DMS153 treated with DMSO at 0.1 percent for 48 hours (cell line): ENCODE measurements around the gene DLX4.

ENCODE experiments used
- DNase-seq: peaks from one replicate; lab custom pipeline; 2025; ENCODE audit not compliant: unreplicated experiment; lab: John Stamatoyannopoulos, UW

Gene DLX4, protein sequence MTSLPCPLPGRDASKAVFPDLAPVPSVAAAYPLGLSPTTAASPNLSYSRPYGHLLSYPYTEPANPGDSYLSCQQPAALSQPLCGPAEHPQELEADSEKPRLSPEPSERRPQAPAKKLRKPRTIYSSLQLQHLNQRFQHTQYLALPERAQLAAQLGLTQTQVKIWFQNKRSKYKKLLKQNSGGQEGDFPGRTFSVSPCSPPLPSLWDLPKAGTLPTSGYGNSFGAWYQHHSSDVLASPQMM

DNA sequence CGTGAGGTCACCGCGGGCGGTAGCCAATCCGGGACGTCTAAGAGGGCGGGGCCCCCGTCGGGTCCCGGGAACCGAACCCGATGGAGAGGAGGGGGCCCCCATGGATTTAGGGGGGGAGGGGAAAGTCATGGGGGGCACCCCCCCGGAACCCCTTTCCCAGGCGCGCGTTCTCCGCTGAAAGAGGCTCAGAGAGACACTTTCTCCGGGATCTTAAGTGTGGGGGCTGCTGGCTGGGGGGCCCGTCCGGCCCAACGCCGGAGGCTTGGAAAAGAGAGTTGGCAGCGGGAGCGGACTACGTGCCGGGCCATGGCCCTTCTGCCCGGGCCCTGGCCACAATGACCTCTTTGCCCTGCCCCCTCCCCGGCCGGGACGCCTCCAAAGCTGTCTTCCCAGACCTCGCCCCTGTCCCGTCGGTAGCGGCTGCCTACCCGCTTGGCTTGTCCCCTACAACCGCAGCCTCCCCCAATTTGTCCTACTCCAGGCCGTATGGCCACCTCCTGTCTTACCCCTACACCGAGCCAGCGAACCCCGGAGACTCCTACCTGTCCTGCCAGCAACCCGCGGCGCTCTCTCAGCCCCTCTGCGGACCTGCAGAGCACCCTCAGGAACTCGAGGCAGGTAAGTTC is at the start of gene DLX4:
DLX4 (plus strand) TSS at position 57 of the 626 bp plus-strand sequence; CDS start at position 336, 279 bp downstream.
- DNase-seq, result no peak

DNA sequence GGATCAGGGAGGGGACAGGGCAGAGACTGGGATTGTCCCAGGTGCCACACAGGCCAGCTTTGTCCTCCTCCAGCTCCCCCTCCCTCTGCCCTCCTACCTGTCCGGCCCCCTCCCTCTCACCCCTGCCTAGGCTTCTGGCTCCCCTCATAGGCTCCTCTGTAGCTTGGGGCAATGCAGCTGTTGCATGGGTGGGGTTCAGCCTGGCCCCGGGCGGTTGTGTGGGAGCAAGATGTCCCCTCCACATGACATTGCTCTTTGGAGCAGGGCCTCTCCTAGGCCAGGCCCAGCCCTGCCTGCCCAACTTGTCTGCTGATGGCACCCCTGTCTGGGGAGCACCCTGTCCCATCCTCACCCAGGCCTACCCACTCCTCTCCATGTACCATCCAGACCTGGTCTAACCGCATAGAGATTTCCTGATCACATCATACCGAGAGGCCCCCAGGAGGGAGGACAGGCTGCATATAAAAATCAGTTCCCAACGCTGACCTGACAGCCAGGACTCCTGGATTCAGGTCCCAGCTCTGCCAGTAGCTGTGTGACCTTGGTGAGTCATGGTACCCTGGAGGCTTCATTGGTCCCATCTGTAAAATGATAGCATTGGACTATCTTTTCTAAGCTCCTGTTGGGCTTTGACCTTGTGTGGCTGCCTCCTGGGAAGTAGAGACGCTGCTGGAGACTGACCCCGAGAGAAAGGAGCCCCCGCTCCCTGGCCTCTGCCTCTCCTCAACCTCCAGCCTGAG is 48.8 kb upstream of the DLX4 start:
- no peak for DNase-seq

DNA sequence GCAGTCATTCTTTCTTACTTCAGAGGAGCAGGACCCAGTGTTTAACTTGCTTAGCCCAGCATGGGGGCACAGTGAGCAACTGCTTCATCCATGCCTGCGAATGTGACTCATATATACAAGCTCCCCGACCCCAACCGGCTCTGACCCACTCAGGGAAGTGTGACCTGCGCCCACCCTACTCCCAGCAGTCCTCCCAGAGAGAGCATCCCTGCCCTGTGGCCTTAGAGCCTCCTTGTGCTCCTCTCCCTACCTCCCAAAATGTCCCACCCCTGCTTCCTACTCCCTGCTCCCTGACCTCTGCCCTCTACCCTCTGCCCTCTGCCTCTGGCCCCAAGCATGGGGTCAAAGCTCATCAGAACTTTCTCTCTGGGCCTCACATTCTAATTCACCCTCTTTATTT is 46.9 kb upstream of the DLX4 start:
- no peak for DNase-seq

DNA sequence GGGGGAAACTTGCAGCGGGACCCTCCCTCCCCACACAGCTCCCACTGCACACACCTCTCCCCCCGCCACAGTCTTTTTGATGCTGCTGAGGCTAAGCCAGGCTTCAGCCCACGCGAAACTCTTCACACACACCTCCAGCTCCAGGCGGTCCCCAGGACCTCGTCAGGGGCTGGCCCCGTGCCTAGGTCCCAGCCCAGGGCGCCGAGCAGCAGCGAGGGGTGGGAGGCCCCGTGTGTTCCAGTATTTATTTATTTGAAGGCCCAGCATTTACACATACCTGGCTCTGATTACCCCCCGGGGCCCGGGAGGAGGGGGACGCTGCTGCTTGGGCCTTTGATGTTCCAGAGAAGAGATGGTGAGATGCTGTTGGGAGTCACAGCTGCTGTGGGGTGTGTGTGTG is 44.9 kb upstream of the DLX4 start:
- DNase-seq, result no peak

DNA sequence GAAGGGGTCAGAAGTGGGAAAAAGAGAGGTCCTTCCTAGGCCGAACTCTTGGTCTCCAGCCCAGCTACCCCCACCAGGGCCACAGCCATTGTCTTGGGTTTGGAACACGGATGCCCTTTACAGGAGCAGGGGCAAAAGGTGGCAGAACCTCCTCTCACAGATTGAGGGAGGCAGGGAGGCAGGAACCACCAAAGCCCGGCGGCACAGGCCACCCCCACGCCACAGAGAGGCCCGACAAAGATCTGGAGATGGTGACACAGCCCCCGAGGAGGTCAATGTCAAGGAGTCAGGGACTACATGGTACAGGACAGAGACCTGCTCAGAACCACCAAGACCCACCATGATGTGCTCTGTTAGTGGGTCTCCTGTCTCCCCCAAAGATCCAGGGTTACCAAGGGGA is 44.4 kb upstream of the DLX4 start:
- no peak for DNase-seq

DNA sequence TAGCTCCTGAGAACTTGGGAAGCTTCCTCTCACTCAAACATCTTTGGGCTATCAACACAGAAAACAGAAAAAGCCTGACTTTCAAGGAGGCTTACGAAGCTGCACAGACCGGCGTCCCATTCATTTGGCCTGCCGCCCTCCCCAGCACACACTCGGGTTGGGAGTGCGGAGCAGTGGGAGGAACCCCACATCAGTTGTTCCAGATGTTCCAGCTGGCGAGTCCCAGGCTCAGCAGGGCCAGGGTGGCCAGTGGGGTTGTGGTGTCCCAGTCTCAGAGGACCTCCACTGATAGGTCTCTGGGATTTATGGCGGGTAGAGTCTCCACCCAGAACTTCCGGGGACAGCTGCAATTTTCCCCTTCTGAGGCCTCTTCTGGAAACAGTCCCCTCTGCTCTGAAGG is 43.1 kb upstream of the DLX4 start:
- no peak for DNase-seq

DNA sequence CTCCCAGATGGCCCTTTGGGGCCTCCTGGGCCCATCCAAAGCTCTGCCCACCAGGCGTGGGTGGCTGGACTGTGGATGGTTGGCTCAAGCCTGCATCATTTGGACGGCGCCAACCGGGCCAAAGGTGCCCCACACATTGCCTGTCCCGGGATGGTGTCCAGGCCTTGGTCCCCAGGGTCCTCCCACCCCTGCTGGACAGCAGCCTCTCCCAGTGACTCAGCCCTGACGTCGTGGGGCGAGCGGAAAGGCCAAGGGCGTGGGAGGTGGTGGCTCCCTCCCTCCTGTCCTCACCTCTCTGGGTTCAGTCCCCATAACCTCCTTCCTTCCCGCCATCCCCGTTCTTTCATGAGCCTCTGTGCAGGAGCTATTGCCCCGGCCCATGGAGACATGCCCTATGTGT is 42.1 kb upstream of the DLX4 start:
- DNase-seq, result no peak

DNA sequence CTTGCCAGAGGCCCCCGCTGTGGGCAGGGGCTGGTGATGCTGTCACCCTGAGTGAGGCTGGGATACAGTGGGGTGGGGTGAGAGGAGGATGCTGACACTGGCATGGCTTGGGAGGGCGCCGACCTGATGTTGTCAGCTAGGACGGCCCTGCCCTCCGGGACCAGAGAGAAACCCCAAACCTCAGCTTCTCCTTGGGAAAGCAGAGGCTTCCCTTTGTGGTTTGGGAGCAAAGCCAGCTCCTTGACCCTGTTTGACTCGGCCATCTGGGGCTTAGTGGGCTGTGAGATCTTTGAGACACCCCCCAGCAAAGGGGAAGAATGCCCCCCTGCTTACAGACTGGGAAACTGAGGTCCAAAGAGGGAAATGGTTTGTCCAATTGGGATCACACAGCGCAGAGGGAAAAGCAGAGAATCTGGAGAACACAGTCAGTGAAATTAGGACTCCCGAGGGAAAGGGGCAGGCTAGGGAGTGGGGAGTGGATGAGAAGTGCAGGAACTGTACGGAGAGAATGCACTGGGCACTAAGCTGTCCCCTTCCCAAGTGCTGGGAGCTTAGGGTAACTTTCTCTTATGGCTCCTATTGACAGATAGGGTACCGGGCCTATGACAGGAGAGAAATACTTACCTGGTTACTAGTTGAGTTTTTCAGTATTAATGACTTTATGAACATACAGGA is 40.7 kb upstream of the DLX4 start:
- DNase-seq, result no peak

DNA sequence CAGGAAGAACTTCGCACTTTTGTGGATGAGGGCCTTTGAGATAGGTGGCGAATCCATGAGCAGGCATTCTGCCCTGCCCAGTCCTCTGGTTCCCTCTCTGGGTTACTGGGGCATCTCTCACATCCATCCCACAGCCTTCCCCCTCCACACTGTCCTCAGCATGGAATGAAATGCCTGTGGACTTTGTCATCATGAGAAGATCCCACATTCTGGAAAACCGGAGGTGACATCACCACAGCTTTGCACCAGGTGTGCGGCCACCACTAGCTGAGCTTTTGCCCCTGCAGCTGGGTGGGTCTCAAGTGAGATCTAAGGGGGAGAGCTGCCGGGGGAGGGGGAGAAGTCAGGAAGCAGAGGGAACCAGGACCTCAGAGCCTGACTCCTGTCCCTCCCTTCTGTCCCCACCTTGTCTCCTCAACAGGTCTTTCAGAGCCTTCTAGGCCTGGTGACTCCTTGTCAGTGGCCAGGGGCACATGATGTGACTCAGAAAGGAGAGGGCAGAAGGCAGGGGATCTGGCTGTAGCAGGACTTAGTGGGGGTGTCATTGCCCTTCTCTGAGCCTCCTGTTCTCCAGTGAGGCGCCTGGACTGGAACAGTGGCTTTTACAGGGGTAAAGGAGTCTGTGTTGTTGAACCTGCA is 40.0 kb upstream of the DLX4 start:
- DNase-seq, result no peak

DNA sequence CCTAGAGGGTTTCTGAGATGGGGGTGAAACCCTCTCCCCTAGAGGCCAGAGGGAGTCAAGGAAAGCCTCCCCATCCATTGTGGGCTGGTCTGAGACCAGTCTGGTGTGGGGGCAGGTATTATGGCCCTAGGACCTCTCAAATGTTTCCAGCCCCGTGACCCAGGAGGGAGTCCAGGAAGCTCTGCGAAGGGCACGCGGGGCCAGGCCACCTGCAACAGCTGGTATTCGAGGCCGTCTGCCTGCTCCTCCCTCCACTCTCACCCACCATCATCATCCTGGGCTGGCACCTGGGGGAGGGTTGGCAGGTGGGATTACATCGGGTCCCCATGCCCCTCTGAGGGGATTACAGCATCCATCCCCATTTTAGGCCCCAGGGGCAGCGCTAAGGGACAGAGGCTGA is 38.1 kb upstream of the DLX4 start:
- DNase-seq, result no peak

DNA sequence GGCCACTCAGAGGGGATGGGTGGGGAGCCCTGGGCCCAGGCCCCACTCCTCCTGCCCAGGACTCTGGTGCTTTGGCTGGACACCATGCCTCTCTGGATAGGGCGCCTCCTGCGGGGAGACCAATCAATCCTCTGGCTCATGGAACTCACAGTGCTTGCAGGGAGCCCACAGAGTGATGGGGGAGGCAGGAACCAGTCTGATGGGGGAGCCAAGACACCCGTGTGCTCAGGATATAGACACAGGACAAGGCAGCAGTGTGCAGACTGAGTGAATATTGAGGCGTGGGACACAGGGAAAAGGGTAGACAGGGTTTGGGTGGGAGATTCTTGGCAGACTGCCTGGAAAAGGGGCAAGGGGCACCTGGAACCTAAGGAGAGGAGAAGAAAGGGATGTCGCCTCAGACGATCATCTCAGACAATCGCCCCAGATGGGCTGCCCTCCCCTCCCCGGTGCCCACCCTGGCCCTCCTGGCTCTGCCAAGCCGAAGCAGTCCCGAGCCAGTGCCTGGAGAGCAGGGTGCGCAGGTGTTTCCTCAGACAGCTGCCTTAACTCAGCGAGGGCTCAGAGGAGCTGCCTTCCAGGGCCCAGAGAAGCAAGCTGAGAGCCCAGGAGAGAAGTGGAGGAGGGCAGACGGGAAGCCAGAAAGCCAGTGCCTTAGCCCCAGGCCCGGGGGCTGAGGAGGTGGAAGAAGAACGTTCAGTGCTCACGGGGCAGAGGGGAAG is 37.4 kb upstream of the DLX4 start:
- no peak for DNase-seq

DNA sequence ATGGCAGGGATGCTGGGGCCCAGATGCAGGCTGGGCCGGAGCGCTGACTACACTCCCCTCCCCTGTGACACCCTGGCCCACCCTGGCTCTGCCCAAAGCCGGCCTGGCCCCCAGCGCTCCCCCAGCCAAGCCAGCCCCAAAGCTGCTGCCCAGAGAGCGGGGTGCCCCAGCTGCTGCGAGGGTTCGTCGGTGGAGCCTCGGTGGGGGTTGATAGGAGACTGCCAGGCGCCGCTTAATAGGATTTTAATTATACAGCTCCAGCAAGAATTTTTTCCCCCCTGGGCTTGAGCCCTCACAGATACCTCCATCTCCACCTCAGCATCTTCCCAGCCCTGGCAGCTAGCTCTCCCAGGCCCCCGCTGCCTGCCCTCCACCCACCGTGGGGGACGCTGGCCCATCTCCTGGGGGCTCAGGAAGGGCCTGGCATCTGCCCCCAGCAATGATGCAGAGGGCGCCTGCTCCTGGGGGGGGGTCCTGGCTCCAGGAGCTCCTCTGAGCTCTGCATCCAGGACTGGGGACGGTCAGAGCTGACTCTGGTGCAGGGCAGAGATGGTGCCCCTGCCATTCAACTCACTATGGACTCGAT is 36.8 kb upstream of the DLX4 start:
- DNase-seq, result no peak

DNA sequence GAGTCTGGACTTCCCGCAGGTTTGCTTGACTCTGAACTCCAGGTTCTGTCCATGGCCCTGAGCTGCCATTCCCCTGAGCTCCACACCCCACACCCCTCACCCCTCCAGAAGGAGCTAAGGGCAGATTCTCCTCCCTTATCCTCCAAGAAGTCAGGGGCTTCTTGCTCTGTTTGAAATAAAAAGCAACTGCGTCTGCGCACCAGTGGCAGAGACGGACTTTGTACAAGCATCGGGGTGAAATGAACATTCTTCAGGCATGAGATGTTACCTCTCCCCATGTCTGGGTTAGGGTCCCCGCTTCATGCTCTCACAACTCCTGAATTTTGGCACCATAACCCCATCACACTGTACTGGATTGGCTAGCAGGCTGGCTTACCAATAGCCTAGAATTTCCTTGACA is 36.1 kb upstream of the DLX4 start:
- DNase-seq, result no peak

DNA sequence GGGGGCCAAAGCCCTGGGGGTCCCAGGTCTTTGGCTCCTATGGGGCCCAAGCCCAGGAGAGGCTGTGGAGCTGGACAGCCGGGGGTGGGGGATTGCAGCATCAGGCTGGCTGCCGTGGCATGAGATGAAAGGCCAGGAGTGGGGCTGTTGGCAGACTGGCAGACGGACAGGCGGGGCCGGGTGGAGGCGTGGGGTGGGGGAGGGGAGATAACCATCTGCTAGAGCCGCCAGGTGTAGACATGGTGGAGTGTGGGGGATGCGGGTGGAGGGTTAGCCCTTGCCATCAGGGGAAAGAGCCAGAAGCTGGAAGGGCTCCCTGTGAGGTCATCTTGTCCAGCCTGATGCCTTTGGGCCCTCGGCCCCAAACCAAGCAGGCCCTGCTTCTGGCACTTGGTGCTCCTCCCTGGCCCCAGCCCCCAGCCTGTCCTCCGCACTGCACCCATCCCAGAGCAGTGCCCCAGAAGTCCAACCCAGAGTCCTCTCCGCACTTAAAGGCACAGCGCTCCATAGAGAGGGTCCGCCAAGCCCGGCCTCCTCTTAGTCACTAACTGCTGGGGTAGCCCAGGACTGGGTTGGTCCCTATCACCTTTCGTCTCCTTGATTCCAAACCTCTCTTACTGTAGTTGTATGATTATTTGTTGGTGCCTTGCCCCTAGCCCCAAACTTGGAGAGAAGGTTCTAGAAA is 33.3 kb upstream of the DLX4 start:
- DNase-seq, result no peak

DNA sequence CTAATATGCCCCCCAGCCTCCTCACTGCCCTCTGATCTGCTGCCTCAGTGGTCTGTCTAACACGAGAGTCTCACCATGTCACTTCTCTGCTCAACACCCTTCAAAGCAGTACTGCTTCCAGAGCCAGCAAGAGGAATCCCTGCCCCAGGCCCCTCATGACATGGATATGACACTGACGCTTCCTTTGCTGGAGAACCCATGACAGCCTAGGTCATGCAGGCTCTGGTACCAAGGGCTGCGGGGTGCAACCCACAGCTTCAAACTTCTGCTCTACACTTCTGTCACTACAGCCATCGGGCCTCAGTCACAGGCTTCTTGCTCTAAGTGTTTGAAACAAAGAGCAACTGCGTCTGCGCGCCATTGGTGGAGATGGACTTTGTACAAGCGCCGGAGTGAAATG is 32.6 kb upstream of the DLX4 start:
- DNase-seq, result no peak

DNA sequence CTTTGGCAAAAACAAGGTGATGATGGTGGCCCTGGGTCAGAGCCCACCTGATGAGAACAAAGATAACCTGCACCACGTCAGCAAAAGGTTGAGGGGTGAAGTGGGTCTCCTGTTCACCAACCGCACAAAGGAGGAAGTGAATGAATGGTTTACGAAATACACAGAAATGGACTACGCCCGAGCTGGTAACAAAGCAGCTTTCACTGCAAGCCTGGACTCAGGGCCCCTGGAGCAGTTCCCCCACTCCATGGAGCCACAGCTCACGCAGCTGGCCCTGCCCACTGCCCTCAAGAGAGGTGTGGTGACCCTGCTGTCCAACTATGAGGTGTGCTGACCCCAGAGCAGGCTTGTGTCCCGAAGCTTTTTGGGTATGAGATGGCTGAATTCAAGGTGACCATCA is 29.7 kb upstream of the DLX4 start:
- no peak for DNase-seq

DNA sequence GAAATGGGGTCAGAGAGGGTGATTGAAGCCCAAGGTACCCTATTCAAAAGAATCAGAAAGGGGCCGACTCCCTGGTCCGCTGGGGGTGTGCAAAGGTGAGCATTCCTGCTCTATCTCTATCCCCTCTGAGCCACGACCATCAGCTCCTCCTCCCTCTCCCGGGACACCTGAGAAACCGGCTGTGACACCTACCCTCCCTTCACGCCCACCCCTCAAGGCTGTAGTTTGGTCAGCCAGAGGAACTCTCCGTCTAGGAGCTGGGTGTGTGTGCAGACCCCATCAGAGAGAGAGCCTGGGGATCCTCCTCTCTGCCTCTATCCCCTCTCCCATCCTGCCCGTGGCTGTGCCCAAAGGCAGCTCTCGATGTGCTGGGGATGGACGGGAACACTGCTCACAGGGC is 27.6 kb upstream of the DLX4 start:
- DNase-seq, result no peak

DNA sequence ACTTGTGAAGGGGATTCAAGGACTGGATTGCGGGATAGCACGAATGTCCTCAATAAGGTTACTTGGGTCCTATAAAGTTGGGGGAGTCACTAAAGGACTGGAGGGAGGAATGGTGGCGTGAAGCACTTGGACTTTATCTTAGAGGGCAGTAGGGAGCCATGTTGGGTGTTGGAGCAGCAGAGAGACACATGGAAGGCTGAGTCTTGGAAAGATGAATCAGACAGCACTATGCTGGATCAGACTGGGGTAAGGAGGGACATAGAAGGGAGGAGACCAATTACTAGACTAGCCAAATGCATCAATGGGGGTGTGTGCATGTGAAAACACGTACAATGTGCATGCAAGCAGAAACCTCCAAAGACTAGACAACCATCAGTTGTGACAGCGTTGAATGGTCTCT is 26.0 kb upstream of the DLX4 start:
- no peak for DNase-seq

DNA sequence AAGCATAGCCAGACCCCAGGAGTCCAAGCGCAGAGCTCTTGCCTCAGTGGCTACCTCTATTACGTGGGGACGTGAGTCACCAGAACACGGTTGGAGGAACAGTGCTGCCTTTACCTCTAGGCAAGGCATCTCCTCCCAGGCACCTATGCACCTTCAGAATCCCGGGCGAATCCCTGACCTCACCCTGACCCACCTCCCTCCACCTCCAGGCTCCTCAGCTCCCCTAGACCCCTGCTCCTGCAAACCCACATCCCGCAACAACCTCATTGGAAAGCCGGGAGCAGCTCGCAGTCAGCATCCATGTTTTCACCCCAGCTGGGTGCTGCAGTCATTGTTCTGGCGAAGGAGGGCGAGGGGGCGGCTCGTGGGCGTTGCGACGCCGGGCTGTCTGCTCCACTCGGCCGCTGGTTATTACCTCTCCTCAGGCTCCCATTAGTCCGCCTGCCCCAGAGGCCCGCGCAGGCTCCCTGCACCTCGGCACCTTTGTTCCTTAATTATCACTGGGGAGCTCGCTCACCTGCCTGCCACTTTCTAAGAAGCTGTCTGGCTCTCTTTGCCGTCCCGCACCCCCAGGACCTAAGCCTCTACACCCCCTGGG is 24.6 kb upstream of the DLX4 start:
- DNase-seq, result no peak
